Smooth muscle cell (in vitro differentiated cells): ENCODE measurements around the gene MPPED2. TPM values are rescaled to one million over a fixed set of nuclear protein-coding genes. Genes with fewer than 3 reads are reported as not detected.

Source experiments
- DNase-seq: peaks from one replicate; lab custom pipeline; 2025; ENCODE audit not compliant: unreplicated experiment; lab: John Stamatoyannopoulos, UW
- H2AFZ ChIP-seq: fragments of 200-600 bp; sonication (generic); 2 replicates; pipeline ENCODE4 v1.6.0; 2016; ENCODE audit warnings: antibody characterized with exemption, low read depth, mild to moderate bottlenecking
- H3F3A ChIP-seq: fragments of 200-600 bp; sonication (generic); 2 replicates; pipeline ENCODE4 v1.6.0; 2017; ENCODE audit warnings: antibody characterized with exemption, low read depth
- H3K27ac ChIP-seq: fragments of 200-600 bp; sonication (generic); 2 replicates; pipeline ENCODE4 v1.5.1; 2016; ENCODE audit warnings: low read depth, mild to moderate bottlenecking
- H3K27me3 ChIP-seq: fragments of 200-600 bp; sonication (generic); 2 replicates; pipeline ENCODE4 v1.6.1; 2016; ENCODE audit warnings: low read depth, mild to moderate bottlenecking
- H3K36me3 ChIP-seq: fragments of 200-600 bp; sonication (generic); 2 replicates; pipeline ENCODE4 v1.5.1; 2016; ENCODE audit warnings: low read depth
- H3K4me1 ChIP-seq: fragments of 200-600 bp; sonication (generic); 2 replicates; pipeline ENCODE4 v1.5.1; 2016; ENCODE audit warnings: low read depth
- H3K4me2 ChIP-seq: fragments of 200-600 bp; sonication (generic); 2 replicates; pipeline ENCODE4 v1.6.0; 2016; ENCODE audit warnings: mild to moderate bottlenecking
- H3K4me3 ChIP-seq: fragments of 200-600 bp; sonication (generic); 2 replicates; pipeline ENCODE4 v1.5.1; 2016; ENCODE audit warnings: mild to moderate bottlenecking
- H3K79me2 ChIP-seq: fragments of 200-600 bp; sonication (generic); 2 replicates; pipeline ENCODE4 v1.6.0; 2016; ENCODE audit warnings: low read depth, mild to moderate bottlenecking
- H3K9ac ChIP-seq: fragments of 200-600 bp; sonication (generic); 2 replicates; pipeline ENCODE4 v1.6.0; 2016; ENCODE audit warnings: low read depth
- H3K9me3 ChIP-seq: fragments of 200-600 bp; sonication (generic); replicated peaks from 2 replicates; pipeline ENCODE4 v1.5.1; 2016; ENCODE audit warnings: low read depth
- H4K20me1 ChIP-seq: fragments of 200-600 bp; sonication (generic); 2 replicates; pipeline ENCODE4 v1.6.0; 2016; ENCODE audit warnings: low read depth
- CTCF ChIP-seq: fragments of 200-600 bp; sonication (generic); IDR thresholded peaks from 2 replicates; pipeline ENCODE4 v1.5.1; 2017; ENCODE audit warnings: borderline replicate concordance, mild to moderate bottlenecking, antibody characterized with exemption; ENCODE audit not compliant: insufficient read depth, poor library complexity, severe bottlenecking
- WGBS: methylation state at CpG from one replicate; pipeline ENCODE4 v1.1.7; 2016; ENCODE audit warnings: low lambda C conversion rate; 5-methylcytosine and 5-hydroxymethylcytosine counted together
- polyA plus RNA-seq: library from polyadenylated mRNA; unstranded; fragments of >200 nt; fragmentation: Nextera tagmentation; extraction: Ambion mirVana; gene quantifications from 2 replicates; pipeline ENCODE4 v1.2.1, GENCODE V29; 2016
- total RNA-seq: library from RNA; depleted of rRNA; stranded (reverse); fragments of >200 nt; gene quantifications from 2 replicates; pipeline ENCODE4 v1.2.3, GENCODE V29; 2014

Gene MPPED2
- total and polyA plus RNA-seq, 2 experiments from 2014 or later, result 0.82 to 1.4 TPM

- Histone ChIP-seq H4K20me1 (no peaks in the 10 kb centered on the region), H2AFZ (no peak overlapping the region), H3K4me1 (peaks cover 17% of the 10 kb centered on the region), H3K4me3 (no peak overlapping the region), H3K36me3 (no peaks in the 10 kb centered on the region), H3K79me2 (no peaks in the 10 kb centered on the region), H3K27me3 (no peaks in the 10 kb centered on the region), H3K27ac (no peak overlapping the region), H3F3A (no peaks in the 10 kb centered on the region), H3K9me3 (no peaks in the 10 kb centered on the region), H3K4me2 (no peak overlapping the region), H3K9ac (no peak overlapping the region)
- DNase-seq, result no peak
- WGBS, result 73% methylated on average over 9 of the region's 9 CpGs
- TF ChIP-seq CTCF, result no peak
These were observed 139.0 kb downstream of the MPPED2 start for GRCh38 chr11:30447058-30447640.

- Histone ChIP-seq H3K4me2 (no peak overlapping the region), H3F3A (no peaks in the 10 kb centered on the region), H3K27ac (no peak overlapping the region), H3K4me3 (no peak overlapping the region), H3K27me3 (no peaks in the 10 kb centered on the region), H4K20me1 (no peaks in the 10 kb centered on the region), H3K4me1 (peaks cover 11% of the 10 kb centered on the region), H3K36me3 (no peaks in the 10 kb centered on the region), H3K9ac (no peak overlapping the region), H2AFZ (no peak overlapping the region), H3K9me3 (no peaks in the 10 kb centered on the region), H3K79me2 (no peaks in the 10 kb centered on the region)
- TF ChIP-seq CTCF, result no peak
- DNase-seq, result no peak
- WGBS, result 60% methylated on average over 7 of the region's 7 CpGs
These were observed 139.6 kb downstream of the MPPED2 start for GRCh38 chr11:30446520-30446919.

- Histone ChIP-seq H2AFZ (no peak overlapping the region), H3K9ac (no peak overlapping the region)
- 43% methylated on average over 2 of the region's 2 CpGs for WGBS
These were observed 141.1 kb downstream of the MPPED2 start for GRCh38 chr11:30445056-30445455.

More at GRCh38 chr11:30445056-30445455, 141.1 kb downstream of the MPPED2 start:
- H3K36me3 ChIP-seq, result no peaks in the 10 kb centered on the region
- H3K27ac ChIP-seq, result no peak overlapping the region
- no peaks in the 10 kb centered on the region for H3K27me3 ChIP-seq
- H3K4me3 ChIP-seq, result no peak overlapping the region
- TF ChIP-seq CTCF, result no peak
- no peaks in the 10 kb centered on the region for H3F3A ChIP-seq
- H3K4me2 ChIP-seq, result no peak overlapping the region
- H3K4me1 ChIP-seq, result peaks cover 7% of the 10 kb centered on the region
- no peaks in the 10 kb centered on the region for H4K20me1 ChIP-seq
- no peak for DNase-seq
- no peaks in the 10 kb centered on the region for H3K9me3 ChIP-seq
- no peaks in the 10 kb centered on the region for H3K79me2 ChIP-seq
